Bronchial epithelial cell (primary cell): ENCODE measurements around the gene KLF7. TPM values are rescaled to one million over a fixed set of nuclear protein-coding genes. Genes with fewer than 3 reads are reported as not detected.

Experiments used
- DNase-seq: peaks from one replicate; pipeline ENCODE4 v3.0.0-alpha.2; 2010; ENCODE audit warnings: low read depth
- FAIRE-seq: peaks from 2 replicates; lab custom pipeline; 2011; peaks lifted over from hg19 to GRCh38; lab: Jason Lieb, UNC
- H3K27me3 ChIP-seq: 2 replicates; pipeline ENCODE4 v1.5.1; 2011; ENCODE audit warnings: low read length; ENCODE audit not compliant: control insufficient read depth, insufficient read depth
- H3K36me3 ChIP-seq: 2 replicates; pipeline ENCODE4 v1.5.1; 2011; ENCODE audit warnings: low read length; ENCODE audit not compliant: control insufficient read depth, insufficient read depth
- H3K4me3 ChIP-seq: 2 replicates; pipeline ENCODE4 v1.5.1; 2011; ENCODE audit warnings: mild to moderate bottlenecking, low read depth, low read length, control low read depth
- total RNA-seq: library from RNA; depleted of rRNA; stranded (reverse); fragments of >200 nt; gene quantifications from 2 replicates; pipeline ENCODE4 v1.2.1, GENCODE V29; 2014
- TF ChIP-seq, protein P1 (sequence below): IDR thresholded peaks from 2 replicates; pipeline ENCODE4 v1.5.1; 2011; ENCODE audit warnings: mild to moderate bottlenecking, moderate library complexity, low read length, control low read depth, inconsistent platforms; ENCODE audit not compliant: insufficient read depth, severe bottlenecking

KLF7 gene
- total RNA-seq, 1 donor from 2014 or later, result 40.5 TPM

DNA sequence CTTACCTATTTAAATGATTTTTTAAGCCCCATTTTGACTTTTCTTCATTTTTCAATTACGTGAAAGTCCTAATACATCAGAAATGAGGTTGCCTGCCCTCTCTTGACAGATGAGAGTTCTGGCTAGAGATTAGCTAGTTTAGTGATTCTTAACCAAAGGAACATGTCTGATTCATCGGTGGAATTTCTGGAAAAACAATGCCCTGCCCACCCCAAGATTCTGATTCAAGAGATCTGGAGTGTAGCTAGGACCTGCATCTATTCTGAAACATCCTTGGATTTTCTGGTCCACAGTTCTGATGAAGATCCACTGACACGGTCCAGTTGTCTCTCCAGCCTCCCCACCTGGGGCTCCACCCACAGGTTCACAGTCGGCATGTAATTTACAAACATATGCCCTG, 111.2 kb downstream of the KLF7 start:
- DNase-seq (peak; percentile 31), FAIRE-seq (no peak)
- no peak overlapping the region for H3K4me3 ChIP-seq
- H3K36me3 ChIP-seq, result no peaks in the 10 kb centered on the region
- TF ChIP-seq, protein P1, sequence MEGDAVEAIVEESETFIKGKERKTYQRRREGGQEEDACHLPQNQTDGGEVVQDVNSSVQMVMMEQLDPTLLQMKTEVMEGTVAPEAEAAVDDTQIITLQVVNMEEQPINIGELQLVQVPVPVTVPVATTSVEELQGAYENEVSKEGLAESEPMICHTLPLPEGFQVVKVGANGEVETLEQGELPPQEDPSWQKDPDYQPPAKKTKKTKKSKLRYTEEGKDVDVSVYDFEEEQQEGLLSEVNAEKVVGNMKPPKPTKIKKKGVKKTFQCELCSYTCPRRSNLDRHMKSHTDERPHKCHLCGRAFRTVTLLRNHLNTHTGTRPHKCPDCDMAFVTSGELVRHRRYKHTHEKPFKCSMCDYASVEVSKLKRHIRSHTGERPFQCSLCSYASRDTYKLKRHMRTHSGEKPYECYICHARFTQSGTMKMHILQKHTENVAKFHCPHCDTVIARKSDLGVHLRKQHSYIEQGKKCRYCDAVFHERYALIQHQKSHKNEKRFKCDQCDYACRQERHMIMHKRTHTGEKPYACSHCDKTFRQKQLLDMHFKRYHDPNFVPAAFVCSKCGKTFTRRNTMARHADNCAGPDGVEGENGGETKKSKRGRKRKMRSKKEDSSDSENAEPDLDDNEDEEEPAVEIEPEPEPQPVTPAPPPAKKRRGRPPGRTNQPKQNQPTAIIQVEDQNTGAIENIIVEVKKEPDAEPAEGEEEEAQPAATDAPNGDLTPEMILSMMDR, result no peak
- H3K27me3 ChIP-seq, result no peaks in the 10 kb centered on the region

DNA sequence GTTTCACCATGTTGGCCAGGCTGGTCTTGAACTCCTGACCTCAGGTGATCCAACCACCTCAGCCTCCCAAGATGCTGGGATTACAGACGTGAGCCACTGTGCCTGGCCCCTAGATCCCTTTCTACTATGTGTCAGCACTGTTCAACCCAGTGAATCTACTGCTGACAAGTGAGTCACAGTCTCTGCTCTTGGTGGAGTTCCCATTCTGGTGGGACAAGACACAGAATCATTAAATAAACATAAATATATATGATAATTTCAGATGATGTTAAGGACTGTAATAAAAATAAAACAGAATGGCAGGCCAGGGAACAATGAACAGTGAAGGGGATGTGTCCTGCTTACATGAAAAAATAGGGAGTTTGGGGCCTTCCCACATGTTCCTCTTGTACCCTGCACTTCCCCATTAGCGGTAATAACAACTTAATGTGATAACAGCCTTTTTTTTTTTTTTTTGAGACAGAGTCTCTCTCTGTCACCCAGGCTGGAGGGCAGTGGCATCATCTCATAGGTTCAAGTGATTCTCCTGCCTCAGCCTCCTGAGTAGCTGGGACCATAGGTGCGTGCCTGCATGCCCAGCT, 114.3 kb downstream of the KLF7 start:
- no peaks in the 10 kb centered on the region for H3K36me3 ChIP-seq
- DNase-seq (peak; percentile 27), FAIRE-seq (no peak)
- H3K4me3 ChIP-seq, result no peak overlapping the region
- H3K27me3 ChIP-seq, result no peaks in the 10 kb centered on the region
- TF ChIP-seq, protein P1, result no peak

DNA sequence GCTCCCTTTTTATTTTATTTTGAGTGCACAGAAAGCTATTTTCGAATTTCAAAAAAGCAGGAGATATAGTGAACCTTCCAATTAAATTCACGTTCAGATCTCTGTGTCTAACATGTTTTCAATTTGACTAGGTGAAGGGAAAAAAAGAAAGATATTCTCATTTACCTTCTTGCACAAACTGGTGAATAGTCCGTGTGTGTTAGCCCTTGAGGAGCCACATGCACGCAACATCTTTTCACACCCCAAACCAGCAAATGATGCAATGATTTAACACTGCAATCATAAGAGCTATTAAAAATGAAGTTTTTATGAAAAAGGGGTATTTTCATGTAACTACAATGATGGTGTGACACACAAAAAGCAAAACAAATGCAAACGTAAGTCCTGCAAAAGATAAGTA, 116.6 kb downstream of the KLF7 start:
- Histone ChIP-seq H3K27me3 (no peaks in the 10 kb centered on the region), H3K36me3 (no peaks in the 10 kb centered on the region), H3K4me3 (no peak overlapping the region)
- no peak for FAIRE-seq
- TF ChIP-seq, protein P1, result no peak
- no peak for DNase-seq

DNA sequence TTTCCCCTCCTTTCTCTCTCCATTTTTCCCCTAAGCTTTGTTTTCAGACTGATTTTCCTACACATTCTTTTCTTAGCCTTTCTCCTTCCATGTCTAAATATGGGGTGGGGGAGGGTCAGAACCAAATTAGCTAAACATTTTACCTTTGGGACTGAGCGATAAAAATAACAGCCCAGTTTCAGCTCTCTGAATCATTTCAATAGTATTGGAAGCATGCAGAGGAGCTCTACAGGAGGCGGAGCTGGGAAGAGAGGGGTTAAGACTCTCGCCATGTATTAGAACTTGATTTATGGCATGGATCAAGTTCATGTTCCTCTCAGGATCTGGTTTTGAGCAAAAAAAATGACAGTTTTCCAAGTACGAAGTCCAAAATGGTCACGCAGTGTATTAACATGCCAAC, 117.3 kb downstream of the KLF7 start:
- no peak overlapping the region for H3K4me3 ChIP-seq
- no peaks in the 10 kb centered on the region for H3K36me3 ChIP-seq
- TF ChIP-seq, protein P1, result no peak
- no peak for DNase-seq
- no peaks in the 10 kb centered on the region for H3K27me3 ChIP-seq
- FAIRE-seq, result no peak

DNA sequence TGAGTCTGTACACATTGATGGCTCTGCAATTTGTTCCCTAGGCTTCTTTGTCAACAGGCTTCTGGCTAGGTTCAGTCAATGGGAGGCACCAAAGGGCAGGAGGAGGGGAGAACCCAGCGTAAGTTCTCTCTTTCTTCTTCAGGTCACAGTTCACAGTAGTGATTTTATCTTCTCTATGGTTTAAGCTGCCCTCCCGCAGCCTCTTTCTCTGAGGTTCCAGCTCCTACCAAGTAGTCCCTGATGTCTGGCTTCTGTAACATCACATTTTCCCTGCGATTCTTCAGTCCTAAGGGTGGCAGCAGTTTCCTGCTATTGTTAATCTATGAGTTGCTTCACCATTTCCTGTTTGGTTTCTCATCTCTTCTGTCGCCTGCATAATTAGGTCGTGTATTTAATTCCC, 119.0 kb downstream of the KLF7 start:
- peak; percentile 39 for DNase-seq
- Histone ChIP-seq H3K36me3 (no peaks in the 10 kb centered on the region), H3K27me3 (no peaks in the 10 kb centered on the region), H3K4me3 (no peak overlapping the region)
- TF ChIP-seq, protein P1, result no peak
- no peak for FAIRE-seq

DNA sequence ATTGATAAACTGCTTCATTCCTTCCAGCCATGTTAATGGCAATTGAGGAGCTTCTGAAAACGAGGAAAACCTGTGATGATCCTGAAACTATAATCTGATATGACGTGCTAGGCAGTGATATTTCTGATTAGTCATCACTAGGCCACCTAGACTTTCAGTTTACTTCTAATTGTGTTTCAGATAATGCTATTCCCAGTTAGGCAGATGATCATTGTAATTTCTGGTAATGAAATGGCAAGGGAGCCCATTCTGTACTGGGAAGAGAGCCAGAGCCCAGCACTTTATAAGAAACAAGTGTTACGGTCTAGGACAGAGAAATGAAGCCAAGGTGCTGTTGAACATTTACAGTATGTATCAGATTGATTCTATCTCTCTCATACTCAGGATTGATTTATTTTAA, 120.2 kb downstream of the KLF7 start:
- Histone ChIP-seq H3K36me3 (no peaks in the 10 kb centered on the region), H3K27me3 (no peaks in the 10 kb centered on the region), H3K4me3 (no peak overlapping the region)
- no peak for DNase-seq
- peak; percentile 80 for FAIRE-seq
- TF ChIP-seq, protein P1, result no peak
